Naive B cell (primary cell): ENCODE data around the gene CD27. TPM values are rescaled to one million over a fixed set of nuclear protein-coding genes. Genes with fewer than 3 reads are reported as not detected.
A peak's percentile ranks its signal among the peaks of the same experiment; 100 is the strongest.

Source experiments
- ATAC-seq, 2 donors: fragments of 150-1000 bp; cut with Tn5 transposase; 2 replicates each; pipeline ENCODE4 v1.10.0; 2021; ENCODE audit warnings: low read depth in 2 of 2, mild to moderate bottlenecking in 2 of 2, moderate library complexity in 2 of 2
- DNase-seq: peaks from one replicate; pipeline ENCODE4 v3.0.0; 2022
- H3K27ac Mint-ChIP-seq, 6 donors: one replicate each; pipeline ENCODE4 v1.8.0; 2020 to 2022; ENCODE audit warnings: mild to moderate bottlenecking in 6 of 6, mixed read lengths in 6 of 6, moderate library complexity in 5 of 6, inconsistent platforms in 2 of 6
- H3K27me3 Mint-ChIP-seq, 3 donors: one replicate each; pipeline ENCODE4 v1.8.0; 2021 to 2022; ENCODE audit warnings: mixed read lengths in 3 of 3, mild to moderate bottlenecking in 1 of 3
- H3K36me3 Mint-ChIP-seq, 2 donors: one replicate each; pipeline ENCODE4 v1.8.0; 2020 to 2022; ENCODE audit warnings: mixed read lengths in 2 of 2, inconsistent platforms in 1 of 2, mild to moderate bottlenecking in 1 of 2
- H3K4me1 Mint-ChIP-seq, 3 donors: one replicate each; pipeline ENCODE4 v1.8.0; 2020 to 2022; ENCODE audit warnings: mixed read lengths in 3 of 3, inconsistent platforms in 1 of 3, mild to moderate bottlenecking in 1 of 3, moderate library complexity in 1 of 3
- H3K4me3 Mint-ChIP-seq, 8 donors: one replicate each; pipeline ENCODE4 v1.8.0; 2020 to 2022; ENCODE audit warnings: mild to moderate bottlenecking in 8 of 8, mixed read lengths in 8 of 8, moderate library complexity in 8 of 8, inconsistent platforms in 2 of 8
- H3K9me3 Mint-ChIP-seq, 7 donors: one replicate each; pipeline ENCODE4 v1.8.0; 2020 to 2022; ENCODE audit warnings: mixed read lengths in 7 of 7, mild to moderate bottlenecking in 5 of 7, inconsistent platforms in 2 of 7, moderate library complexity in 1 of 7
- polyA plus RNA-seq, 6 donors: library from polyadenylated mRNA; unstranded; fragments of 300-500 nt; fragmentation: Illumina TruSeq; gene quantifications; one replicate each; pipeline ENCODE4 v1.2.3, GENCODE V29; 2021; ENCODE audit warnings: low read depth in 6 of 6

The CD27 gene
- polyA plus RNA-seq: 10 to 100 TPM in 1 of 6 donors, 1 to 10 TPM in 5; 3.2 to 14.8 (median 6.6) TPM

- peak; percentile 40 to 57 for ATAC-seq
- Mint-ChIP-seq H3K4me1 (peaks cover 49 to 69% (median 59%) of the 10 kb centered on the region in 3 donors), H3K36me3 (no peaks in the 10 kb centered on the region), H3K27me3 (no peaks in the 10 kb centered on the region), H3K27ac (peak within 1 kb of the TSS; percentile 76 to 96 (median 89)), H3K9me3 (no peaks in the 10 kb centered on the region), H3K4me3 (peak within 1 kb of the TSS in 7 of 8 donors; percentile 53 to 82 (median 77))
- no peak for DNase-seq
Measured at GRCh38 chr12:6444704-6445688, at the start of gene CD27. CD27 (plus strand) TSS chr12:6444955; CDS start chr12:6445096, 141 bp downstream.

GRCh38 chr12:6396031-6396430 is 48.7 kb upstream of the CD27 start:
- H3K4me1 Mint-ChIP-seq: no peaks in the 10 kb centered on the region
- H3K27ac Mint-ChIP-seq: no peak overlapping the region
- no peak for ATAC-seq
- no peaks in the 10 kb centered on the region for H3K9me3 Mint-ChIP-seq
- H3K36me3 Mint-ChIP-seq: no peaks in the 10 kb centered on the region
- DNase-seq: no peak
- H3K4me3 Mint-ChIP-seq: peak overlapping the region in 2 of 8 donors; percentile 32 to 45
- H3K27me3 Mint-ChIP-seq: peaks cover 0 to 5% (median 5%) of the 10 kb centered on the region in 3 donors

GRCh38 chr12:6399884-6400644 is 44.7 kb upstream of the CD27 start:
- no peak for DNase-seq
- Mint-ChIP-seq H3K27ac (no peak overlapping the region), H3K36me3 (no peaks in the 10 kb centered on the region), H3K27me3 (peaks cover 0 to 12% (median 5%) of the 10 kb centered on the region in 3 donors), H3K4me3 (no peak overlapping the region), H3K9me3 (no peaks in the 10 kb centered on the region), H3K4me1 (no peaks in the 10 kb centered on the region)
- ATAC-seq: no peak

- DNase-seq: no peak
- peaks cover 5 to 12% (median 6%) of the 10 kb centered on the region in 3 donors for H3K27me3 Mint-ChIP-seq
- no peaks in the 10 kb centered on the region for H3K36me3 Mint-ChIP-seq
- peaks cover 0 to 3% (median 0%) of the 10 kb centered on the region in 7 donors for H3K9me3 Mint-ChIP-seq
- H3K4me1 Mint-ChIP-seq: no peaks in the 10 kb centered on the region
- H3K4me3 Mint-ChIP-seq: no peak overlapping the region
- ATAC-seq: no peak
- peak overlapping the region in 1 of 6 donors; percentile 44 for H3K27ac Mint-ChIP-seq
Measured at GRCh38 chr12:6404390-6404789, 40.4 kb upstream of the CD27 start.

- peaks cover 0 to 3% (median 0%) of the 10 kb centered on the region in 7 donors for H3K9me3 Mint-ChIP-seq
- no peaks in the 10 kb centered on the region for H3K36me3 Mint-ChIP-seq
- DNase-seq: no peak
- no peak overlapping the region for H3K4me3 Mint-ChIP-seq
- no peaks in the 10 kb centered on the region for H3K4me1 Mint-ChIP-seq
- H3K27ac Mint-ChIP-seq: no peak overlapping the region
- ATAC-seq: no peak
- H3K27me3 Mint-ChIP-seq: peaks cover 0 to 15% (median 13%) of the 10 kb centered on the region in 3 donors
Measured at GRCh38 chr12:6405963-6406362, 38.8 kb upstream of the CD27 start.

- no peaks in the 10 kb centered on the region for H3K4me1 Mint-ChIP-seq
- no peaks in the 10 kb centered on the region for H3K36me3 Mint-ChIP-seq
- H3K27ac Mint-ChIP-seq: no peak overlapping the region
- no peak overlapping the region for H3K4me3 Mint-ChIP-seq
- peaks cover 0 to 18% (median 8%) of the 10 kb centered on the region in 3 donors for H3K27me3 Mint-ChIP-seq
- ATAC-seq (no peak), DNase-seq (no peak)
- H3K9me3 Mint-ChIP-seq: peaks cover 0 to 3% (median 0%) of the 10 kb centered on the region in 7 donors
Measured at GRCh38 chr12:6407236-6407954, 37.4 kb upstream of the CD27 start.

- H3K4me3 Mint-ChIP-seq: peak overlapping the region in 1 of 8 donors; percentile 9
- H3K27ac Mint-ChIP-seq: no peak overlapping the region
- ATAC-seq: no peak
- no peak for DNase-seq
- peaks cover 5 to 28% (median 17%) of the 10 kb centered on the region in 3 donors for H3K27me3 Mint-ChIP-seq
- H3K36me3 Mint-ChIP-seq: no peaks in the 10 kb centered on the region
- H3K4me1 Mint-ChIP-seq: peaks cover 0 to 11% (median 10%) of the 10 kb centered on the region in 3 donors
- H3K9me3 Mint-ChIP-seq: no peaks in the 10 kb centered on the region
Measured at GRCh38 chr12:6416596-6416995, 28.2 kb upstream of the CD27 start.

- Mint-ChIP-seq H3K9me3 (no peaks in the 10 kb centered on the region), H3K27me3 (peaks cover 10 to 28% (median 12%) of the 10 kb centered on the region in 3 donors), H3K36me3 (no peaks in the 10 kb centered on the region), H3K4me1 (peaks cover 7 to 17% (median 16%) of the 10 kb centered on the region in 3 donors), H3K27ac (no peak overlapping the region), H3K4me3 (no peak overlapping the region)
- no peak for DNase-seq
- ATAC-seq: no peak
Measured at GRCh38 chr12:6418796-6419195, 26.0 kb upstream of the CD27 start.

GRCh38 chr12:6420364-6420763 is 24.4 kb upstream of the CD27 start:
- Mint-ChIP-seq H3K27me3 (peaks cover 10 to 13% (median 11%) of the 10 kb centered on the region in 3 donors), H3K27ac (no peak overlapping the region), H3K4me1 (peaks cover 17 to 24% (median 19%) of the 10 kb centered on the region in 3 donors), H3K4me3 (no peak overlapping the region), H3K36me3 (no peaks in the 10 kb centered on the region), H3K9me3 (no peaks in the 10 kb centered on the region)
- DNase-seq: no peak
- ATAC-seq: no peak

- peaks cover 0 to 5% (median 0%) of the 10 kb centered on the region in 3 donors for H3K27me3 Mint-ChIP-seq
- DNase-seq: peak; percentile 78
- ATAC-seq: peak; percentile 32 to 44
- peak overlapping the region; percentile 56 to 91 (median 89) for H3K27ac Mint-ChIP-seq
- peaks cover 29 to 48% (median 36%) of the 10 kb centered on the region in 3 donors for H3K4me1 Mint-ChIP-seq
- H3K36me3 Mint-ChIP-seq: no peaks in the 10 kb centered on the region
- peak overlapping the region in 6 of 8 donors; percentile 10 to 78 (median 20) for H3K4me3 Mint-ChIP-seq
- no peaks in the 10 kb centered on the region for H3K9me3 Mint-ChIP-seq
Measured at GRCh38 chr12:6423267-6424007, 21.3 kb upstream of the CD27 start.

- DNase-seq (no peak), ATAC-seq (no peak)
- H3K4me3 Mint-ChIP-seq: peak overlapping the region in 4 of 8 donors; percentile 10 to 78 (median 16)
- peak overlapping the region in 5 of 6 donors; percentile 56 to 91 (median 90) for H3K27ac Mint-ChIP-seq
- H3K9me3 Mint-ChIP-seq: no peaks in the 10 kb centered on the region
- H3K27me3 Mint-ChIP-seq: peaks cover 0 to 5% (median 0%) of the 10 kb centered on the region in 3 donors
- no peaks in the 10 kb centered on the region for H3K36me3 Mint-ChIP-seq
- H3K4me1 Mint-ChIP-seq: peaks cover 29 to 49% (median 36%) of the 10 kb centered on the region in 3 donors
Measured at GRCh38 chr12:6424008-6424347, 20.8 kb upstream of the CD27 start.

GRCh38 chr12:6424866-6425265 is 19.9 kb upstream of the CD27 start:
- peaks cover 29 to 51% (median 36%) of the 10 kb centered on the region in 3 donors for H3K4me1 Mint-ChIP-seq
- no peak overlapping the region for H3K4me3 Mint-ChIP-seq
- H3K9me3 Mint-ChIP-seq: no peaks in the 10 kb centered on the region
- DNase-seq (no peak), ATAC-seq (no peak)
- H3K27ac Mint-ChIP-seq: peak overlapping the region; percentile 53 to 99 (median 88)
- H3K27me3 Mint-ChIP-seq: peaks cover 0 to 5% (median 0%) of the 10 kb centered on the region in 3 donors
- H3K36me3 Mint-ChIP-seq: no peaks in the 10 kb centered on the region
